Kidney (tissue), 14 donors: Measurements from ENCODE around the gene ACTN4. TPM values are rescaled to one million over a fixed set of nuclear protein-coding genes. Genes with fewer than 3 reads are reported as not detected.
A peak's percentile ranks its signal among the peaks of the same experiment; 100 is the strongest.

Experiments used
- DNase-seq, 5 donors: peaks; one replicate each; pipeline ENCODE4 v3.0.0-alpha.2; 2013 to 2020
- FAIRE-seq: peaks from 2 replicates; lab custom pipeline; 2012; peaks lifted over from hg19 to GRCh38; lab: Jason Lieb, UNC
- H3K27ac ChIP-seq, 2 donors: one replicate each; pipeline ENCODE4 v1.7.0; 2013; ENCODE audit warnings: low read depth in 2 of 2, low read length in 2 of 2, inconsistent platforms in 1 of 2
- H3K27me3 ChIP-seq: one replicate; pipeline ENCODE4 v1.7.1; 2013; ENCODE audit warnings: low read length, inconsistent platforms; ENCODE audit not compliant: control insufficient read depth, insufficient read depth
- H3K36me3 ChIP-seq, 3 donors: one replicate each; pipeline versions ENCODE4 v1.7.0 to v1.7.1; 2013; ENCODE audit warnings: low read length in 3 of 3, control low read depth in 1 of 3, inconsistent platforms in 1 of 3; ENCODE audit not compliant: insufficient read depth in 3 of 3, control insufficient read depth in 2 of 3
- H3K4me1 ChIP-seq, 3 donors: one replicate each; pipeline versions ENCODE4 v1.7.0 to v1.7.1; 2013; ENCODE audit warnings: low read length in 3 of 3, inconsistent platforms in 1 of 3, low read depth in 1 of 3; ENCODE audit not compliant: control insufficient read depth in 2 of 3, insufficient read depth in 2 of 3
- H3K4me3 ChIP-seq, 3 donors: one replicate each; pipeline versions ENCODE4 v1.7.0 to v1.8.1; 2013; ENCODE audit warnings: low read length in 3 of 3, control low read depth in 1 of 3, inconsistent platforms in 1 of 3
- H3K9ac ChIP-seq, 3 donors: one replicate each; pipeline versions ENCODE4 v1.7.0 to v1.7.1; 2013; ENCODE audit warnings: low read length in 3 of 3, control low read depth in 1 of 3, inconsistent platforms in 1 of 3
- H3K9me3 ChIP-seq, 3 donors: one replicate each; pipeline versions ENCODE4 v1.7.0 to v1.7.1; 2013; ENCODE audit warnings: low read length in 3 of 3, control low read depth in 1 of 3, inconsistent platforms in 1 of 3; ENCODE audit not compliant: control insufficient read depth in 2 of 3, insufficient read depth in 1 of 3
- CTCF ChIP-seq: IDR thresholded peaks from 3 replicates; pipeline ENCODE4 v1.5.1; 2012; ENCODE audit warnings: mild to moderate bottlenecking, moderate library complexity, borderline replicate concordance; ENCODE audit not compliant: insufficient read depth; ENCODE audit errors: extremely low read depth
- intact Hi-C: fragments of 100-400 bp; cut with DNase I; formaldehyde crosslinking; loops from one replicate; pipeline ENCODE4 v1.11.1; 2022
- polyA plus RNA-seq: library from polyadenylated mRNA; stranded (reverse); fragments of 350-450 nt; fragmentation: Illumina TruSeq; extraction: RNeasy Lipid Tissue Mini Kit (QIAGEN cat#74804); gene quantifications from one replicate; pipeline ENCODE4 v1.2.3, GENCODE V29; 2014; ENCODE audit warnings: low read depth, low replicate concordance; ENCODE audit not compliant: insufficient read depth
- total RNA-seq: library from RNA; stranded (reverse); fragmentation: NEBNext Ultra II Directional; extraction: Animal tissue kit (Norgen Biotek cat#: 25700); gene quantifications from one replicate; pipeline ENCODE4 v1.2.1, GENCODE V29; 2021
- donor health status: control.
- donor health status: control.
- donor health status: control.
- donor health status: control.
- donor health status: control.
- donor health status: DM: yes; HTN: yes; CAD: no.
- donor health status: Normal renal cell carcinoma (clear cell type).

ACTN4 gene
- total and polyA plus RNA-seq, 2 donors from 2014 or later = 231 to 606 TPM

- peak overlapping the region; percentile 90 to 100 for H3K27ac ChIP-seq
- H3K4me1 ChIP-seq = peaks cover 3 to 83% (median 81%) of the 10 kb centered on the region in 3 donors
- H3K9me3 ChIP-seq = no peaks in the 10 kb centered on the region
- no peak for TF ChIP-seq CTCF
- H3K27me3 ChIP-seq = no peaks in the 10 kb centered on the region
- peaks cover 0 to 10% (median 3%) of the 10 kb centered on the region in 3 donors for H3K36me3 ChIP-seq
- DNase-seq = no peak
- H3K4me3 ChIP-seq = no peak overlapping the region
- H3K9ac ChIP-seq = peak overlapping the region in 2 of 3 donors; percentile 23 to 39
- FAIRE-seq = no peak
- intact Hi-C loops = no loop called here
These were observed 32.4 kb downstream of the ACTN4 start for GRCh38 chr19:38679839-38680238.

- peaks cover 0 to 8% (median 2%) of the 10 kb centered on the region in 3 donors for H3K36me3 ChIP-seq
These were observed 34.9 kb downstream of the ACTN4 start for GRCh38 chr19:38682195-38682867.

GRCh38 chr19:38682872-38683392, 35.5 kb downstream of the ACTN4 start:
- DNase-seq (no peak), FAIRE-seq (no peak)
- Histone ChIP-seq H3K9ac (peak overlapping the region in 2 of 3 donors; percentile 68 to 95), H3K4me1 (peaks cover 5 to 92% (median 78%) of the 10 kb centered on the region in 3 donors), H3K4me3 (peak overlapping the region in 1 of 3 donors; percentile 40), H3K27me3 (no peaks in the 10 kb centered on the region), H3K27ac (peak overlapping the region; percentile 100), H3K36me3 (peaks cover 0 to 6% (median 2%) of the 10 kb centered on the region in 3 donors), H3K9me3 (no peaks in the 10 kb centered on the region)
- intact Hi-C loops = no loop called here
- no peak for TF ChIP-seq CTCF

More at GRCh38 chr19:38682195-38682867, 34.9 kb downstream of the ACTN4 start:
- intact Hi-C loops = no loop called here
- H3K9me3 ChIP-seq = no peaks in the 10 kb centered on the region
- peaks cover 5 to 88% (median 79%) of the 10 kb centered on the region in 3 donors for H3K4me1 ChIP-seq
- FAIRE-seq = no peak
- no peak overlapping the region for H3K4me3 ChIP-seq
- H3K27me3 ChIP-seq = no peaks in the 10 kb centered on the region
- peak overlapping the region; percentile 100 for H3K27ac ChIP-seq
- no peak for TF ChIP-seq CTCF
- peak overlapping the region in 1 of 3 donors; percentile 95 for H3K9ac ChIP-seq
- no peak for DNase-seq
